ENCODE data around the gene MYBPH. TPM values are rescaled to one million over a fixed set of nuclear protein-coding genes. Genes with fewer than 3 reads are reported as not detected.

The MYBPH gene
- total RNA-seq, 2 donors from 2014 or later, result not detected

GRCh38 chr1:203143641-203144040, 32.0 kb downstream of the MYBPH start:
- Histone ChIP-seq H3K4me3 (no peak overlapping the region), H3K27ac (peak overlapping the region in 1 of 2 donors; percentile 33), H3K9me3 (no peaks in the 10 kb centered on the region), H3K36me3 (no peaks in the 10 kb centered on the region), H3K27me3 (no peaks in the 10 kb centered on the region), H3K4me1 (peaks cover 0 to 25% of the 10 kb centered on the region in 2 donors)
- TF ChIP-seq, protein P1, sequence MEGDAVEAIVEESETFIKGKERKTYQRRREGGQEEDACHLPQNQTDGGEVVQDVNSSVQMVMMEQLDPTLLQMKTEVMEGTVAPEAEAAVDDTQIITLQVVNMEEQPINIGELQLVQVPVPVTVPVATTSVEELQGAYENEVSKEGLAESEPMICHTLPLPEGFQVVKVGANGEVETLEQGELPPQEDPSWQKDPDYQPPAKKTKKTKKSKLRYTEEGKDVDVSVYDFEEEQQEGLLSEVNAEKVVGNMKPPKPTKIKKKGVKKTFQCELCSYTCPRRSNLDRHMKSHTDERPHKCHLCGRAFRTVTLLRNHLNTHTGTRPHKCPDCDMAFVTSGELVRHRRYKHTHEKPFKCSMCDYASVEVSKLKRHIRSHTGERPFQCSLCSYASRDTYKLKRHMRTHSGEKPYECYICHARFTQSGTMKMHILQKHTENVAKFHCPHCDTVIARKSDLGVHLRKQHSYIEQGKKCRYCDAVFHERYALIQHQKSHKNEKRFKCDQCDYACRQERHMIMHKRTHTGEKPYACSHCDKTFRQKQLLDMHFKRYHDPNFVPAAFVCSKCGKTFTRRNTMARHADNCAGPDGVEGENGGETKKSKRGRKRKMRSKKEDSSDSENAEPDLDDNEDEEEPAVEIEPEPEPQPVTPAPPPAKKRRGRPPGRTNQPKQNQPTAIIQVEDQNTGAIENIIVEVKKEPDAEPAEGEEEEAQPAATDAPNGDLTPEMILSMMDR (IDR thresholded peaks at IDR 0.05), result no peak
- DNase-seq (ENCODE audit: low spot score), result no peak

DNA sequence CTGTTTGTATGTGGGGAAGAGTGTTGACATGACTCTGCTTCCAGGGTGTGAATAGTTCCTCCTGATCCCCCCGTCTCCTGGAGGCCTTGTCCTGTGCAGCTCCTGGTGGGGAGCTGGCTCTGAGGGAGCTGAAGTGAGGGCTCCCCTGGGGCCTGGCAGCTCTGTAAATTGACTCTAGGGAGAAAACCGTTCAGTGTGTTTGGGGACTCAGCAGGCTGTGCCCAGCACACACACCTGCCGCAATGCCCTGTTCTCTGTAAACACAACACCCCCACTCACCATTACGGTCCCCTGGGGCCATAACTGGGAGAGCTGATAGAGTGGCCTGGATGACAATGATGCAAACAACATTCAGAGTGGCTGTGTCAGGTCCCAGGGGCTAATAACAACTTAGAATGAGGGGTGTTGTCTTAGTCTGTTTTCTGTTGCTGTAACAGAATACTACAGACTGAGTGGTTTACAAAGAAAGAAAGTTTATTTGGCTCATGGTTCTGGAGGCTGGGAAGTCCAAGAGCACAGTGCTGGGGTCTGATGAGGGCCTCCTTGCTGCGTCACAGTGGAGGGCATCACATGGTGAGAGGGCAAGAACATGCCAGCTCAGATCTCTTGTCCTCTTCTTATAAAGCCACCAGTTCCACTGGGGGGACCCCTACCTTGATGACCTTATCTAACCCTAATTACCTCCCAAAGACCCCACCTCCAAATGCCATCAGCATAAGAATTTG, 32.8 kb downstream of the MYBPH start:
- TF ChIP-seq, protein P1 (IDR thresholded peaks at IDR 0.05), result no peak
- H3K9me3 ChIP-seq, result no peaks in the 10 kb centered on the region
- H3K27me3 ChIP-seq, result no peaks in the 10 kb centered on the region

GRCh38 chr1:203142124-203142523, 33.5 kb downstream of the MYBPH start:
- peaks cover 0 to 20% of the 10 kb centered on the region in 2 donors for H3K4me1 ChIP-seq
- H3K27ac ChIP-seq, result peak overlapping the region in 1 of 2 donors; percentile 5
- no peaks in the 10 kb centered on the region for H3K27me3 ChIP-seq
- DNase-seq (ENCODE audit: low spot score), result no peak
- no peaks in the 10 kb centered on the region for H3K9me3 ChIP-seq
- no peaks in the 10 kb centered on the region for H3K36me3 ChIP-seq
- TF ChIP-seq, protein P1 (IDR thresholded peaks at IDR 0.05), result no peak
- no peak overlapping the region for H3K4me3 ChIP-seq

More for the DNA sequence above, 32.8 kb downstream of the MYBPH start:
- Histone ChIP-seq H3K4me1 (peaks cover 0 to 20% of the 10 kb centered on the region in 2 donors), H3K27ac (peak overlapping the region in 1 of 2 donors; percentile 33), H3K36me3 (no peaks in the 10 kb centered on the region), H3K4me3 (no peak overlapping the region)
- DNase-seq (ENCODE audit: low spot score), result no peak

- no peak for DNase-seq (ENCODE audit: low spot score)
- no peaks in the 10 kb centered on the region for H3K36me3 ChIP-seq
- no peak overlapping the region for H3K4me3 ChIP-seq
- H3K4me1 ChIP-seq, result peaks cover 0 to 20% of the 10 kb centered on the region in 2 donors
- H3K9me3 ChIP-seq, result no peaks in the 10 kb centered on the region
- no peaks in the 10 kb centered on the region for H3K27me3 ChIP-seq
- TF ChIP-seq, protein P1 (IDR thresholded peaks at IDR 0.05), result no peak
- peak overlapping the region; percentile 3 to 46 for H3K27ac ChIP-seq
Observed at GRCh38 chr1:203140743-203141520, 34.7 kb downstream of the MYBPH start.

GRCh38 chr1:203139976-203140475, 35.6 kb downstream of the MYBPH start:
- DNase-seq (ENCODE audit: low spot score), result no peak
- peak overlapping the region in 1 of 2 donors; percentile 46 for H3K27ac ChIP-seq
- no peaks in the 10 kb centered on the region for H3K36me3 ChIP-seq
- TF ChIP-seq, protein P1 (IDR thresholded peaks at IDR 0.05), result no peak
- no peaks in the 10 kb centered on the region for H3K9me3 ChIP-seq
- H3K4me3 ChIP-seq, result no peak overlapping the region
- no peaks in the 10 kb centered on the region for H3K27me3 ChIP-seq
- H3K4me1 ChIP-seq, result peaks cover 0 to 20% of the 10 kb centered on the region in 2 donors

Measured in right atrium auricular region (tissue), 2 donors.